Ascending aorta (tissue), 2 donors: ENCODE data around the gene ZNF227. TPM values are rescaled to one million over a fixed set of nuclear protein-coding genes. Genes with fewer than 3 reads are reported as not detected.
"Not testable (repeated sequence)": the region's sequence is repeated elsewhere in the genome, so short reads cannot be mapped to it uniquely, and the experiment has no call there.

Source experiments
- DNase-seq, 2 donors: peaks; one replicate each; pipeline ENCODE4 v3.0.0-alpha.2; 2019; ENCODE audit warnings: low spot score in 2 of 2
- H3K27ac ChIP-seq, 2 donors: fragments of 200-600 bp; sonication (generic); one replicate each; pipeline ENCODE4 v1.5.1; 2016 to 2017; ENCODE audit warnings: mild to moderate bottlenecking in 1 of 2
- H3K27me3 ChIP-seq: fragments of 200-600 bp; sonication (generic); one replicate; pipeline ENCODE4 v1.5.1; 2017
- H3K36me3 ChIP-seq, 2 donors: fragments of 200-600 bp; sonication (generic); one replicate each; pipeline ENCODE4 v1.5.1; 2016
- H3K4me1 ChIP-seq, 2 donors: fragments of 200-600 bp; sonication (generic); one replicate each; pipeline ENCODE4 v1.5.1; 2016 to 2017; ENCODE audit warnings: mild to moderate bottlenecking in 1 of 2
- H3K4me3 ChIP-seq, 2 donors: fragments of 200-600 bp; sonication (generic); one replicate each; pipeline ENCODE4 v1.5.1; 2016 to 2017; ENCODE audit warnings: mild to moderate bottlenecking in 1 of 2
- H3K9me3 ChIP-seq, 2 donors: fragments of 200-600 bp; sonication (generic); one replicate each; pipeline ENCODE4 v1.5.1; 2016
- intact Hi-C: fragments of 100-400 bp; cut with DNase I; formaldehyde crosslinking; loops from one replicate; pipeline ENCODE4 v1.15.1; 2023
- total RNA-seq: library from RNA; depleted of rRNA; stranded (reverse); fragments of >200 nt; gene quantifications from one replicate; pipeline ENCODE4 v1.1.0, GENCODE V29; 2016
- TF ChIP-seq, protein P1 (sequence below), 3 experiments: fragments of 200-600 bp in 2 of 3; fragments of 450-650 bp in 1 of 3; sonication (generic) in 2 of 3; IDR thresholded peaks; one replicate each; pipeline ENCODE4 v1.5.1; 2016 to 2019; ENCODE audit warnings: antibody characterized with exemption in 3 of 3, mild to moderate bottlenecking in 1 of 3, moderate library complexity in 1 of 3

ZNF227 gene
- total RNA-seq, 1 donor from 2014 or later = 7.1 TPM

DNA sequence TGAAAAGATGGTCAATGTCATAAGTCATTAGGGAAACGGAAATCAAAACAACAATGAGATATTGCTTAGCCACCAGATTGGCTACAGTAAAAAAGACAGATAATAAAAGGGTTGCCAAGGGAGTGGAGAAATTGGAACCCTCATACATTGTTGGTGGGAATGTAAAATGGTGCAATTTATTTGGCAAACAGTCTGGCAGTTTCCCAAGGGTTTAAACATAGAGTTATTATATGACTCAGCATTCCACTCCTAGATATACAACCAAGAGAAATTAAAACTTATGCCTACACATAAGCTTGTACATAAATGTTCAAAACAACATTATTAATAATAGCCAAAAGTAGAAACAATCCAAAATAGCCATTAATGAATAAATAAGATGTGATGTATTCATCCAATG, 9.9 kb upstream of the ZNF227 start:
- no peak overlapping the region for H3K27ac ChIP-seq
- no peak for DNase-seq
- no peaks in the 10 kb centered on the region for H3K36me3 ChIP-seq
- TF ChIP-seq, protein P1, sequence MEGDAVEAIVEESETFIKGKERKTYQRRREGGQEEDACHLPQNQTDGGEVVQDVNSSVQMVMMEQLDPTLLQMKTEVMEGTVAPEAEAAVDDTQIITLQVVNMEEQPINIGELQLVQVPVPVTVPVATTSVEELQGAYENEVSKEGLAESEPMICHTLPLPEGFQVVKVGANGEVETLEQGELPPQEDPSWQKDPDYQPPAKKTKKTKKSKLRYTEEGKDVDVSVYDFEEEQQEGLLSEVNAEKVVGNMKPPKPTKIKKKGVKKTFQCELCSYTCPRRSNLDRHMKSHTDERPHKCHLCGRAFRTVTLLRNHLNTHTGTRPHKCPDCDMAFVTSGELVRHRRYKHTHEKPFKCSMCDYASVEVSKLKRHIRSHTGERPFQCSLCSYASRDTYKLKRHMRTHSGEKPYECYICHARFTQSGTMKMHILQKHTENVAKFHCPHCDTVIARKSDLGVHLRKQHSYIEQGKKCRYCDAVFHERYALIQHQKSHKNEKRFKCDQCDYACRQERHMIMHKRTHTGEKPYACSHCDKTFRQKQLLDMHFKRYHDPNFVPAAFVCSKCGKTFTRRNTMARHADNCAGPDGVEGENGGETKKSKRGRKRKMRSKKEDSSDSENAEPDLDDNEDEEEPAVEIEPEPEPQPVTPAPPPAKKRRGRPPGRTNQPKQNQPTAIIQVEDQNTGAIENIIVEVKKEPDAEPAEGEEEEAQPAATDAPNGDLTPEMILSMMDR (IDR thresholded peaks at IDR 0.05) = no peak
- no peaks in the 10 kb centered on the region for H3K4me1 ChIP-seq
- H3K4me3 ChIP-seq = no peak overlapping the region
- H3K9me3 ChIP-seq = peaks cover 0 to 46% of the 10 kb centered on the region in 2 donors
- intact Hi-C loops = no loop called here
- H3K27me3 ChIP-seq = no peaks in the 10 kb centered on the region

DNA sequence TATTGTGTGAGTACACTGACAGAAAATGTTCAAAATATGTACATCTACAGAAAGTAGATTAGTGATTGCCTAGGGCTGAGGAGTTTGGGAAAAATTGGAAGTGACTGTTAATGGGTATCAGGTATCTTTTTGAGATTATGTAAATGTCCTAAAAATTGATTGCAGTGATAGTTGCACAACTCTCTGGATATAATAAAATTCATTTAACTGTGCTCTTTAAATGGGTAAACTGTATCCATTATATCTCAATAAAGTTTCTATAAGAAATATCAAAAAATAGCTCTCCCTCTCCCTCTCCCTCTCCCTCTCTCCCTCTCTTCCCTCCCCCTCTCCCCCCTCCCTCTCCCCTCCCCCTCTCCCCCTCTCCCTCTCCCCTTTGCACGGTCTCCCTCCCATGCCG, 9.4 kb upstream of the ZNF227 start:
- Histone ChIP-seq H3K4me3 (no peak overlapping the region), H3K4me1 (no peaks in the 10 kb centered on the region), H3K27me3 (no peaks in the 10 kb centered on the region), H3K36me3 (no peaks in the 10 kb centered on the region), H3K27ac (no peak overlapping the region), H3K9me3 (peaks cover 0 to 41% of the 10 kb centered on the region in 2 donors)
- DNase-seq = no peak
- TF ChIP-seq, protein P1 (IDR thresholded peaks at IDR 0.05) = no peak
- intact Hi-C loops = no loop called here

DNA sequence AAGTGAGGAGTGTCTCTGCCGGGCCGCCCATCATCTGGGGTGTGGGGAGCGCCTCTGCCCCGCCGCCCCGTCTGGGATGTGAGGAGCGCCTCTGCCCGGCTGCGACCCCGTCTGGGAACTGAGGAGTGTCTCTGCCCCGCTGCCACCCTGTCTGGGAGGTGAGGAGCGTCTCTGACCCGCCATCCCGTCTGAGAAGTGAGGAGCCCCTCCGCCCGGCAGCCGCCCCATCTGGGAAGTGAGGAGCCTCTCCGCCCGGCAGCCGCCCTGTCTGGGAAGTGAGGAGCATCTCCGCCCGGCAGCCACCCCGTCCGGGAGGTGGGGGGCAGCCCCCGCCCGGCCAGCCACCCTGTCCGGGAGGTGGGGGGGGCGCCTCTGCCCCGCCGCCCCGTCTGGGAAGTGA, 8.5 kb upstream of the ZNF227 start:
- H3K9me3 ChIP-seq = peaks cover 2 to 33% of the 10 kb centered on the region in 2 donors
- intact Hi-C loops, H3K4me1 ChIP-seq, DNase-seq, H3K27me3 ChIP-seq, H3K4me3 ChIP-seq, H3K36me3 ChIP-seq, H3K27ac ChIP-seq: not testable (repeated sequence)

DNA sequence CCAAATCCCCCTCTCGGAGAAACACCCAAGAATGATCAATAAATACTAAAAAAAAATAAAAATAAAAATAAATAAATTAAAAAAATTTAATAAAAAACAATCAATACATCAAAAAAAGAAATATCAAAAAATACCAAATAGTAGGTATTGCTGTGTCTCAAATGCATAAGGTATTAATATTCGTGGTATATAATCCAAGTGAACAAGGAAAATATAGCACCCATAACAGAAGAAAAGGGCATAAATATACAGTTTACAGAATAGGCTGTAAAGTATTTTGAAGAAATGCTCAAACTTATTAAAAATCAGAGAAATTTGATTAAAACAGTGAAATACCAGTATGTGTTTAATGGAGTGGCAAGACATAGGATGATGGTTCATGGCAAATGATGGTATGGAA, 7.6 kb upstream of the ZNF227 start:
- TF ChIP-seq, protein P1 (IDR thresholded peaks at IDR 0.05) = no peak
- intact Hi-C loops = no loop called here

DNA sequence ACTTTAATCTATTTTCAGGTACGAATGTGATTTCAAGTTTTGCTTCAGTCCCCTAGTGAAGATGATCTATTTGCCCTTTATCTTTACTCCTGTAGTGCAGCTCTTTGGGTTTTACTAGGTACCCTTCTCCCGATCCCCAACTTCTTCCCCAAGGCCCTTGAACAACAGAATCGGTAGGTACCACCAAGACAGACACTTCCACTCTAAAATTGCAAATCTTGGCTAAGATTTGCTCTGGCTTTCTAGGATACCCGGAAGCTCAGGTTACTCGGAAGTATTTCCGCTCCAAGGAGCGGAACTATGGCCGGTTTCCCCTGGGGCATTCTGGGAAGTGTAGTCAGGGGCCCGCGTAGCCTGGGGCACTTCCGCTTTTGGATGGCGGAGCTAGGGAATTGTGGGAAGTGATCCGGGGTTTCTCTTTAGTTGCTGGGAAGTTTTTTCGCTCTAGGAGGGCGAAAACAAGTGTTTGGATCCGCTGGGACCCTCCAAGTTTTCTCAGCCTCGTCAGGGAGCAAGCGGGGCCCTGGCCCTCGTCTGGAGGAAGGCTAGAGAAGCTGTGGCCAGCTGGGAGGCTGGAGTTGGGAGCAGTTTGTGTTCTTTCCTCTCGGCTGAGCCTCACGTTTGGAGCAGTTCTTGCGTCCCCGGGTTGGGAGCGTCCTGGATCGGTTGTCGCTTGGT, 5.1 kb upstream of the ZNF227 start:
- TF ChIP-seq, protein P1 (IDR thresholded peaks at IDR 0.05) = no peak
- intact Hi-C loops = no loop called here

More for the DNA sequence above, 7.6 kb upstream of the ZNF227 start:
- Histone ChIP-seq H3K27ac (no peak overlapping the region), H3K4me1 (no peaks in the 10 kb centered on the region), H3K9me3 (peaks cover 2 to 27% of the 10 kb centered on the region in 2 donors), H3K4me3 (no peak overlapping the region), H3K36me3 (no peaks in the 10 kb centered on the region), H3K27me3 (no peaks in the 10 kb centered on the region)
- no peak for DNase-seq

DNA sequence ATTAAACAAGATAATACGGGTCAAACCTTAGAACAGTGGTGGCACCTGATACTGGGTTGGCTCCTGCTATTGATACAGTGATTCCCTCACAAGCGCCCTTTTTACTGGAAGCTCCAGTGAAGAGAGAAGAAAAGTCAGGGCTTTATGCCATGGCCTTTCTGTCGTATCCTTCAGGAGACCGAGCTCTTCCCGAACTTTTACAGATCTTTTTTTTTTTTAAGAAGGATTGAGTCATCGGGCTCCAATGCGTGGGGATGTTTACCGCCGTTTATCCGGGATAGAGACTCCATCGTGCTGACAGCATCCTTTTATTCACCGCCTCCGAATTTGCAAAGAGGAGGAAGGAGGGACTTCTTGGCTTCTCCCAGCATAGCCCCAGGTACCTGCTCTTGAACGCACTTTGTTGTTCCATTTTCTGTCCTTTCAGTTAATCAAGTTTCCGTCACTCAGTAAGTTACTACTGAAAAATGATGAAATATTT, 574 bp downstream of the ZNF227 start:
- intact Hi-C loops = loop anchor here (1.0 to 5.0 kb wide), 9 partner anchors 48 to 278 kb away; partner anchors contain the start of genes ZNF112, ZNF221, ZNF224 and ZNF225
- H3K4me1 ChIP-seq = no peaks in the 10 kb centered on the region
- peak overlapping the region; percentile 73 to 78 for H3K27ac ChIP-seq
- peaks cover 15 to 36% of the 10 kb centered on the region in 2 donors for H3K36me3 ChIP-seq
- H3K9me3 ChIP-seq = peaks cover 2 to 32% of the 10 kb centered on the region in 2 donors
- H3K27me3 ChIP-seq = no peaks in the 10 kb centered on the region
- DNase-seq = no peak
- TF ChIP-seq, protein P1 (IDR thresholded peaks at IDR 0.05) = no peak
- H3K4me3 ChIP-seq = peak overlapping the region; percentile 70 to 71

More for the DNA sequence above, 5.1 kb upstream of the ZNF227 start:
- peak overlapping the region; percentile 67 to 74 for H3K4me3 ChIP-seq
- H3K4me1 ChIP-seq = no peaks in the 10 kb centered on the region
- H3K36me3 ChIP-seq = no peaks in the 10 kb centered on the region
- H3K9me3 ChIP-seq = peaks cover 2 to 14% of the 10 kb centered on the region in 2 donors
- peak overlapping the region; percentile 81 to 83 for H3K27ac ChIP-seq
- no peaks in the 10 kb centered on the region for H3K27me3 ChIP-seq
- DNase-seq = peak; percentile 55 to 89

DNA sequence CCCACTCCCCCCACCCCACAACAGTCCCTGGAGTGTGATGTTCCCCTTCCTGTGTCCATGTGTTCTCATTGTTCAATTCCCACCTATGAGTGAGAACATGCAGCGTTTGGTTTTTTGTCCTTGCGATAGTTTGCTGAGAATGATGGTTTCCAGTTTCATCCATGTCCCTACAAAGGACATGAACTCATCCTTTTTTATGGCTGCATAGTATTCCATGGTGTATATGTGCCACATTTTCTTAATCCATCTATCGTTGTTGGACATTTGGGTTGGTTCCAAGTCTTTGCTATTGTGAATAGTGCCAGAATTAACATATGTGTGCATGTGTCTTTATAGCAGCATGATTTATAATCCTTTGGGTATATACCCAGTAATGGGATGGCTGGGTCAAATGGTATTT, 7.6 kb downstream of the ZNF227 start:
- intact Hi-C loops = not testable (repeated sequence)

DNA sequence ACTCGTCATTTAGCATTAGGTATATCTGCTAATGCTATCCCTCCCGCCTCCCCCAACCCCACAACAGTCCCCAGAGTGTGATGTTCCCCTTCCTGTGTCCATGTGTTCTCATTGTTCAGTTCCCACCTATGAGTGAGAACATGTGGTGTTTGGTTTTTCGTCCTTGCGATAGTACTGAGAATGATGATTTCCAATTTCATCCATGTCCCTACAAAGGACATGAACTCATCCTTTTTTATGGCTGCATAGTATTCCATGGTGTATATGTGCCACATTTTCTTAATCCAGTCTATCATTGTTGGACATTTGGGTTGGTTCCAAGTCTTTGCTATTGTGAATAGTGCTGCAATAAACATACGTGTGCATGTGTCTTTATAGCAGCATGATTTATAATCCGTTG, 8.4 kb downstream of the ZNF227 start:
- H3K4me3 ChIP-seq, H3K4me1 ChIP-seq, H3K27me3 ChIP-seq, intact Hi-C loops, H3K27ac ChIP-seq, DNase-seq: not testable (repeated sequence)
- Histone ChIP-seq H3K36me3 (peaks cover 31 to 45% of the 10 kb centered on the region in 2 donors), H3K9me3 (peaks cover 27 to 68% of the 10 kb centered on the region in 2 donors)

More for the DNA sequence above, 7.6 kb downstream of the ZNF227 start:
- not testable (repeated sequence) for H3K27me3 ChIP-seq, H3K4me1 ChIP-seq, DNase-seq, H3K27ac ChIP-seq, H3K4me3 ChIP-seq
- peaks cover 21 to 70% of the 10 kb centered on the region in 2 donors for H3K9me3 ChIP-seq
- peaks cover 29 to 49% of the 10 kb centered on the region in 2 donors for H3K36me3 ChIP-seq

DNA sequence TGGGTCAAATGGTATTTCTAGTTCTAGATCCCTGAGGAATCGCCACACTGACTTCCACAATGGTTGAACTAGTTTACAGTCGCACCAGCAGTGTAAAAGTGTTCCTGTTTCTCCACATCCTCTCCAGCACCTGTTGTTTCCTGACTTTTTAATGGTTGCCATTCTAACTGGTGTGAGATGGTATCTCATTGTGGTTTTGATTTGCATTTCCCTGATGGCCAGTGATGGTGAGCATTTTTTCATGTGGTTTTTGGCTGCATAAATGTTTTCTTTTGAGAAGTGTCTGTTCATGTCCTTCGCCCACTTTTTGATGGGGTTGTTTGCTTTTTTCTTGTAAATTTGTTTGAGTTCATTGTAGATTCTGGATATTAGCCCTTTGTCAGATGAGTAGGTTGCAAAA, 9.0 kb downstream of the ZNF227 start:
- peaks cover 36 to 46% of the 10 kb centered on the region in 2 donors for H3K36me3 ChIP-seq
- DNase-seq, H3K27me3 ChIP-seq, H3K4me1 ChIP-seq, intact Hi-C loops, H3K4me3 ChIP-seq, H3K27ac ChIP-seq: not testable (repeated sequence)
- peaks cover 32 to 68% of the 10 kb centered on the region in 2 donors for H3K9me3 ChIP-seq
